K562 (cell line): ENCODE measurements around the gene MUCL3. TPM values are rescaled to one million over a fixed set of nuclear protein-coding genes. Genes with fewer than 3 reads are reported as not detected.

Experiments
- ATAC-seq: fragments of 200-7000 bp; cut with Tn5 transposase; 3 replicates; pipeline ENCODE4 v1.9.1; 2020; ENCODE audit warnings: moderate library complexity
- BruUV-seq: library from RNA; stranded (reverse); fragments of 400-500 nt; replicated peaks from 2 replicates; lab custom pipeline; 2021; lab: Mats Ljungman, UMichigan
- CTCF ChIA-PET: fragments of 300-600 bp; formaldehyde crosslinking; extraction: SDS; loops from one replicate; lab custom pipeline; 2021; ENCODE audit warnings: low intra/inter-chr PET ratio; lab: Yijun Ruan, JAX
- POLR2A ChIA-PET: fragments of 300-600, 350-650 bp; sonication (Branson Sonifier 250); formaldehyde crosslinking; extraction: SDS; loops from one replicate; lab custom pipeline; 2021; ENCODE audit warnings: antibody characterized with exemption, inconsistent platforms; lab: Yijun Ruan, JAX
- DNase-seq, 4 experiments: peaks; one replicate each; pipeline versions ENCODE4 v3.0.0 to v3.0.0-alpha.2; 2011 to 2018; ENCODE audit warnings: low spot score in 3 of 4, mixed read lengths in 3 of 4; ENCODE audit errors: extremely low read depth in 1 of 4
- FAIRE-seq: peaks from 2 replicates; lab custom pipeline; 2011; peaks lifted over from hg19 to GRCh38; lab: Jason Lieb, UNC
- H2AFZ ChIP-seq: 2 replicates; pipeline ENCODE4 v1.6.0; 2011; ENCODE audit warnings: low read depth, low read length, control low read depth, inconsistent platforms
- H3K27ac ChIP-seq: fragments of 200-600 bp; 3 replicates; pipeline ENCODE4 v1.8.0; 2011; ENCODE audit warnings: low read depth, mild to moderate bottlenecking, control low read depth, inconsistent platforms, low read length, moderate library complexity, mixed read lengths; ENCODE audit errors: extremely low read depth
- H3K27me3 ChIP-seq, 2 experiments: fragments of 300-600 bp in 1 of 2; 2 replicates in 1 of 2; 3 replicates in 1 of 2; pipeline versions ENCODE4 v1.6.0 to v1.8.0; 2011; ENCODE audit warnings: inconsistent platforms in 2 of 2, low read length in 2 of 2, mild to moderate bottlenecking in 1 of 2, mixed read lengths in 1 of 2, moderate library complexity in 1 of 2; ENCODE audit not compliant: control insufficient read depth in 2 of 2, insufficient read depth in 2 of 2
- H3K36me3 ChIP-seq: fragments of 300-600 bp; 3 replicates; pipeline ENCODE4 v1.8.0; 2011; ENCODE audit warnings: mild to moderate bottlenecking, low read length, inconsistent platforms; ENCODE audit not compliant: control insufficient read depth, insufficient read depth
- H3K4me1 ChIP-seq, 2 experiments: fragments of 200-600 bp in 1 of 2; replicated peaks in 1 of 2; 2 replicates in 1 of 2; 3 replicates in 1 of 2; pipeline versions ENCODE4 v1.5.1 to v1.8.0; 2011; ENCODE audit warnings: inconsistent platforms in 2 of 2, low read length in 2 of 2, mild to moderate bottlenecking in 1 of 2, mixed read lengths in 1 of 2, moderate library complexity in 1 of 2; ENCODE audit not compliant: control insufficient read depth in 2 of 2, insufficient read depth in 2 of 2
- H3K4me2 ChIP-seq: 2 replicates; pipeline ENCODE4 v1.6.1; 2011; ENCODE audit warnings: low read length, control low read depth, inconsistent platforms, mixed read lengths; ENCODE audit not compliant: insufficient read depth
- H3K4me3 ChIP-seq: fragments of 200-600 bp; sonication (generic), shearing (Covaris generic); 2 replicates; pipeline ENCODE4 v1.5.1; 2016; ENCODE audit warnings: control low read depth, inconsistent platforms
- H3K79me2 ChIP-seq: fragments of 200-600 bp; 3 replicates; pipeline ENCODE4 v1.8.0; 2011; ENCODE audit warnings: low read length, inconsistent platforms; ENCODE audit not compliant: control insufficient read depth, insufficient read depth
- H3K9ac ChIP-seq, 2 experiments: 2 replicates each; pipeline versions ENCODE4 v1.6.0 to v1.6.1; 2011; ENCODE audit warnings: low read depth in 2 of 2, low read length in 2 of 2, control low read depth in 1 of 2, inconsistent platforms in 1 of 2, mild to moderate bottlenecking in 1 of 2, mixed read lengths in 1 of 2; ENCODE audit not compliant: insufficient read depth in 1 of 2
- H3K9me1 ChIP-seq: one replicate; pipeline ENCODE4 v1.6.0; 2011; ENCODE audit warnings: inconsistent platforms, mild to moderate bottlenecking, low read length, moderate library complexity; ENCODE audit not compliant: control insufficient read depth, insufficient read depth
- H3K9me3 ChIP-seq: replicated peaks from 2 replicates; pipeline ENCODE4 v1.5.1; 2011; ENCODE audit warnings: low read depth, low read length, inconsistent platforms; ENCODE audit not compliant: control insufficient read depth, insufficient read depth
- H4K20me1 ChIP-seq: replicated peaks from 2 replicates; pipeline ENCODE4 v1.6.1; 2011; ENCODE audit warnings: low read length, inconsistent platforms, mixed read lengths; ENCODE audit not compliant: control insufficient read depth, insufficient read depth
- ATF4 ChIP-seq: fragments of 450-650 bp; formaldehyde crosslinking; IDR thresholded peaks from 2 replicates; pipeline ENCODE4 v1.4.0; 2022; ENCODE audit warnings: mild to moderate bottlenecking, moderate library complexity
- HDAC3 ChIP-seq: fragments of 450-650 bp; IDR thresholded peaks from 2 replicates; pipeline ENCODE4 v1.6.1; 2018; ENCODE audit warnings: borderline replicate concordance, mild to moderate bottlenecking, moderate library complexity; ENCODE audit not compliant: partially characterized antibody
- HDGF ChIP-seq: fragments of 450-650 bp; IDR thresholded peaks from 2 replicates; pipeline ENCODE4 v1.6.1; 2016
- NEUROD1 ChIP-seq: fragments of 150-350 bp; IDR thresholded peaks from 2 replicates; pipeline ENCODE4 v1.6.1; 2014; ENCODE audit warnings: borderline replicate concordance, low read length, low read depth; ENCODE audit not compliant: partially characterized antibody
- NKRF ChIP-seq: fragments of 450-650 bp; IDR thresholded peaks from 2 replicates; pipeline ENCODE4 v1.6.1; 2016; ENCODE audit warnings: borderline replicate concordance
- NR2F6 ChIP-seq: fragments of 450-650 bp; formaldehyde crosslinking; IDR thresholded peaks from 2 replicates; pipeline ENCODE4 v1.4.0; 2020; ENCODE audit warnings: mild to moderate bottlenecking
- POLR2AphosphoS2 ChIP-seq: IDR thresholded peaks from 2 replicates; pipeline ENCODE4 v1.6.1; 2012; ENCODE audit warnings: low read length, improper control_type of control experiment
- PPARD ChIP-seq: fragments of 250-450 bp; sonication (Bioruptor Pico); IDR thresholded peaks from 2 replicates; pipeline ENCODE4 v1.8.0; 2022; ENCODE audit warnings: inconsistent platforms, mild to moderate bottlenecking, moderate library complexity
- PYGO2 ChIP-seq: fragments of 450-650 bp; IDR thresholded peaks from 2 replicates; pipeline ENCODE4 v1.6.1; 2016; ENCODE audit warnings: mild to moderate bottlenecking, missing genetic modification characterization, moderate library complexity, missing compliant biosample characterization
- RNF2 ChIP-seq: sonication (generic); IDR thresholded peaks from 2 replicates; pipeline ENCODE4 v1.6.1; 2016
- SFPQ ChIP-seq: fragments of 200-400 bp; formaldehyde crosslinking; IDR thresholded peaks from 2 replicates; pipeline ENCODE4 v1.6.1; 2017; ENCODE audit warnings: mild to moderate bottlenecking, low read depth, low read length, moderate library complexity
- SRF ChIP-seq, 2 experiments: fragments of 250-450, 450-650 bp in 1 of 2; sonication (Bioruptor Pico) in 1 of 2; sonication (generic) in 1 of 2; formaldehyde crosslinking; IDR thresholded peaks; 2 replicates each; pipeline versions ENCODE4 v1.5.0 to v1.5.1; 2020 to 2022; ENCODE audit warnings: mild to moderate bottlenecking in 1 of 2, missing genetic modification reagents in 1 of 2
- TFAM ChIP-seq: fragments of 250-450 bp; sonication (Bioruptor Pico); conservative IDR thresholded peaks from 2 replicates; pipeline ENCODE4 v1.5.0; 2021; ENCODE audit warnings: mild to moderate bottlenecking, moderate library complexity
- ZBTB17 ChIP-seq: fragments of 450-650 bp; formaldehyde crosslinking; IDR thresholded peaks from 2 replicates; pipeline ENCODE4 v1.4.0; 2020; ENCODE audit warnings: mild to moderate bottlenecking
- ZEB2 ChIP-seq: fragments of 450-650 bp; IDR thresholded peaks from 2 replicates; pipeline ENCODE4 v1.6.1; 2016
- ZKSCAN8 ChIP-seq: fragments of 200-800 bp; sonication (Bioruptor generic); IDR thresholded peaks from 2 replicates; pipeline ENCODE4 v1.6.1; 2016; ENCODE audit warnings: missing genetic modification characterization, missing compliant biosample characterization
- ZNF175 ChIP-seq: fragments of 200-800 bp; sonication (Bioruptor generic); IDR thresholded peaks from 2 replicates; pipeline ENCODE4 v1.6.1; 2016; ENCODE audit warnings: low read depth, mild to moderate bottlenecking, missing genetic modification characterization, missing compliant biosample characterization
- ZNF583 ChIP-seq: fragments of 250-450 bp; sonication (Bioruptor Pico); IDR thresholded peaks from 2 replicates; pipeline ENCODE4 v1.4.0; 2020
- WGBS: fragments of 100-300 bp; shearing (Covaris generic); methylation state at CpG from one replicate; pipeline ENCODE4 v1.1.6; 2016; ENCODE audit warnings: low coverage, mixed read lengths; ENCODE audit not compliant: insufficient coverage; ENCODE audit errors: missing lambda C conversion rate; 5-methylcytosine and 5-hydroxymethylcytosine counted together
- in situ Hi-C: fragments of 300-500 bp; cut with MboI; formaldehyde crosslinking; loops from 4 replicates; pipeline ENCODE4 v1.15.0; 2018; ENCODE audit warnings: inconsistent platforms, mixed read lengths
- intact Hi-C: fragments of 100-400 bp; cut with micrococcal nuclease; formaldehyde crosslinking; loops from 2 replicates; pipeline ENCODE4 v1.14.2; 2022
- polyA plus RNA-seq, 8 experiments: library from polyadenylated mRNA; depleted of rRNA in 4 of 8; stranded (reverse) in 5 of 8; unstranded in 3 of 8; fragments of >200 nt; fragmentation: Nextera tagmentation in 2 of 8; fragmentation: Illumina TruSeq in 1 of 8; extraction: Ambion mirVana in 2 of 8; extraction: Trizol in 1 of 8; gene quantifications; 2 replicates each; pipeline versions ENCODE4 v1.2.1 to v1.2.3, GENCODE V29; 2011 to 2014; ENCODE audit warnings: inconsistent platforms in 1 of 8, missing spikeins in 1 of 8
- total RNA-seq, 7 experiments: library from RNA; depleted of rRNA in 6 of 7; stranded (reverse); fragments of >200 nt in 6 of 7; fragmentation: Illumina TruSeq in 2 of 7; extraction: Trizol in 2 of 7; gene quantifications; 2 replicates each; pipeline versions ENCODE4 v1.2.1 to v1.2.3, GENCODE V29; 2011 to 2021; ENCODE audit warnings: low replicate concordance in 1 of 7

The MUCL3 gene
- total and polyA plus RNA-seq, 9 of the 15 experiments (the other 6 are each of a cell fraction or from before 2014, with no cell fraction given): 0.07 TPM; not detected in 8

GRCh38 chr6:30951907-30952469 lies 11.2 kb downstream of the MUCL3 start:
- CTCF ChIA-PET: no interaction called here
- no TSS peak for BruUV-seq
- no peaks in the 10 kb centered on the region for H3K36me3 ChIP-seq

More at GRCh38 chr6:30951907-30952469, 11.2 kb downstream of the MUCL3 start:
- Histone ChIP-seq H3K9me3 (no peaks in the 10 kb centered on the region), H3K4me3 (no peak overlapping the region), H2AFZ (no peak overlapping the region), H3K4me1 (peaks cover 8 to 15% of the 10 kb centered on the region in 2 experiments)
- in situ Hi-C loops: no loop called here
- TF ChIP-seq ZBTB17 (CRISPR knock-in tag) (no peak), TFAM (no peak), NEUROD1 (no peak), ZKSCAN8 (CRISPR knock-in tag) (no peak), SRF (CRISPR knock-in tag; IDR thresholded peaks at IDR 0.05) (no peak), NR2F6 (CRISPR knock-in tag) (no peak), POLR2AphosphoS2 (no peak), HDAC3 (no peak), NKRF (no peak), SFPQ (no peak), PYGO2 (tag) (no peak), RNF2 (no peak), HDGF (no peak), PPARD (CRISPR knock-in tag) (no peak), ZEB2 (no peak), ZNF175 (CRISPR knock-in tag) (no peak), ATF4 (no peak), ZNF583 (CRISPR knock-in tag) (no peak)
- TF ChIP-seq, all 486 proteins: peak for 0
- H3K27ac ChIP-seq: no peak overlapping the region
- FAIRE-seq (no peak), DNase-seq (no peak), ATAC-seq (no peak)
- no peak overlapping the region for H3K4me2 ChIP-seq
- WGBS: 3% methylated on average over 5 of the region's 5 CpGs
- intact Hi-C loops: no loop called here
- POLR2A ChIA-PET: interaction anchor here (0.6 kb wide), 2 partner anchors 13 to 200 kb away, joined by 3 read pairs; no protein-coding TSS in a partner anchor
- no peaks in the 10 kb centered on the region for H3K9me1 ChIP-seq
- no peaks in the 10 kb centered on the region for H4K20me1 ChIP-seq
- no peak overlapping the region for H3K9ac ChIP-seq
- H3K79me2 ChIP-seq: no peaks in the 10 kb centered on the region
- peaks cover 8 to 56% of the 10 kb centered on the region in 2 experiments for H3K27me3 ChIP-seq
